Right lobe of liver (tissue), 4 donors: ENCODE data around the gene WDFY3.
"Not testable (repeated sequence)": the region's sequence is repeated elsewhere in the genome, so short reads cannot be mapped to it uniquely, and the experiment has no call there.

Experiments used
- CTCF ChIP-seq, 4 donors: fragments of 200-600 bp in 3 of 4; fragments of 450-650 bp in 1 of 4; IDR thresholded peaks; one replicate each; pipeline versions ENCODE4 v1.5.1 to v1.8.0; 2016 to 2022; ENCODE audit warnings: antibody characterized with exemption in 4 of 4, mild to moderate bottlenecking in 2 of 4
- POLR2A ChIP-seq: fragments of 450-650 bp; IDR thresholded peaks from one replicate; pipeline ENCODE4 v1.6.1; 2017; ENCODE audit warnings: antibody characterized with exemption, mild to moderate bottlenecking
- donor health status: DM: no; HTN: no; CAD: no.
- donor health status: DM: no; HTN: no; CAD: no.
- donor health status: DM: no; HTN: yes; CAD: no.

GRCh38 chr4:84682661-84683060 lies 283.8 kb downstream of the WDFY3 start:
- TF ChIP-seq CTCF (IDR thresholded peaks at IDR 0.05); POLR2A: not testable (repeated sequence)
